ENCODE results near the gene TMEM163. TPM values are rescaled to one million over a fixed set of nuclear protein-coding genes. Genes with fewer than 3 reads are reported as not detected.

TMEM163 gene
- total and polyA plus RNA-seq, 2 of the 13 experiments (the other 11 are each of a cell fraction or from before 2014, with no cell fraction given) = 0.05 TPM; not detected in 1

DNA sequence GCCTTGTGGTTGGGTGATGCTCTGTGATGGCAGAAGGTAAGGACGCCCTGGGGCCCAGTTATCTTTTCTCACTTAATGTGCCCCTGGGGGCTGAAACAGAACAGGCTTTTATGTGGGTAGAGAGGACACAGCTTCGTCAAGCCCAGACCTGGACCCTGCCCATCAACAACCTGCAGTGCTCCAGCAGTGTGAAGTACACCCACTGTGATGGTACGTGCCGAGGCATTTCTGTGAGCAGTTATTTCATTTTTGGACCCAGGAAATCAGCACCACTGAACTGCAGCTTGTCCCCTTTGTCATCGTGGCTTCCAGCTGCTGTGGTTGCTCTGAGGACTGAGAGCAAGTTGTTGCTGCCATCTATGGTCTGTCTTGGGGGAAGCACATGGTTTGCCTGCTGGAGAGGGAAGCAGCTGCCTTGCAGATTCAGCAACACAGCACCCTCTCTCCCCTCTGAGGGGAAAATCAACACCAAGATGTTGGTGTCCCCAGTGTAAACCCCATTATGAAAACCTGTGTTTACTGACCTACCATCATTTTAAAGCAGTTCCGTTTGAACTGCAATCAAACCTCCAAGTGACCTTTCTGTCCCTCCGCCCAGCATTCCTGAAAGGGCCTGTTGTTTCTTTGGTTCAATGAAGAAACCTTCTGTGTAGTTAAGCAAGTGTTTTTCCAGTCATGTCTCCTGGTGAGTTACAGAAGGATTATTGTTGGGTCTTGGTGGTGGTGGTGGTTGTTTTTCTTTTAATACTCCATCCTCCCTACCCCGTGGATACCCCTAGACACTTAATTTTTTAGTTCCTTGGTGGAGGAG lies 306.8 kb downstream of the TMEM163 start (continued):
- TF ChIP-seq, protein P1, sequence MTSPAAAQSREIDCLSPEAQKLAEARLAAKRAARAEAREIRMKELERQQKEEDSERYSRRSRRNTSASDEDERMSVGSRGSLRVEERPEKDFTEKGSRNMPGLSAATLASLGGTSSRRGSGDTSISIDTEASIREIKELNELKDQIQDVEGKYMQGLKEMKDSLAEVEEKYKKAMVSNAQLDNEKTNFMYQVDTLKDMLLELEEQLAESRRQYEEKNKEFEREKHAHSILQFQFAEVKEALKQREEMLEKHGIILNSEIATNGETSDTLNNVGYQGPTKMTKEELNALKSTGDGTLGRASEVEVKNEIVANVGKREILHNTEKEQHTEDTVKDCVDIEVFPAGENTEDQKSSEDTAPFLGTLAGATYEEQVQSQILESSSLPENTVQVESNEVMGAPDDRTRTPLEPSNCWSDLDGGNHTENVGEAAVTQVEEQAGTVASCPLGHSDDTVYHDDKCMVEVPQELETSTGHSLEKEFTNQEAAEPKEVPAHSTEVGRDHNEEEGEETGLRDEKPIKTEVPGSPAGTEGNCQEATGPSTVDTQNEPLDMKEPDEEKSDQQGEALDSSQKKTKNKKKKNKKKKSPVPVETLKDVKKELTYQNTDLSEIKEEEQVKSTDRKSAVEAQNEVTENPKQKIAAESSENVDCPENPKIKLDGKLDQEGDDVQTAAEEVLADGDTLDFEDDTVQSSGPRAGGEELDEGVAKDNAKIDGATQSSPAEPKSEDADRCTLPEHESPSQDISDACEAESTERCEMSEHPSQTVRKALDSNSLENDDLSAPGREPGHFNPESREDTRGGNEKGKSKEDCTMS (CRISPR knock-in tag; conservative IDR thresholded peaks at IDR 0.05) = no peak; the same call in 1 of the 2 replicates
- TF ChIP-seq, protein P2, sequence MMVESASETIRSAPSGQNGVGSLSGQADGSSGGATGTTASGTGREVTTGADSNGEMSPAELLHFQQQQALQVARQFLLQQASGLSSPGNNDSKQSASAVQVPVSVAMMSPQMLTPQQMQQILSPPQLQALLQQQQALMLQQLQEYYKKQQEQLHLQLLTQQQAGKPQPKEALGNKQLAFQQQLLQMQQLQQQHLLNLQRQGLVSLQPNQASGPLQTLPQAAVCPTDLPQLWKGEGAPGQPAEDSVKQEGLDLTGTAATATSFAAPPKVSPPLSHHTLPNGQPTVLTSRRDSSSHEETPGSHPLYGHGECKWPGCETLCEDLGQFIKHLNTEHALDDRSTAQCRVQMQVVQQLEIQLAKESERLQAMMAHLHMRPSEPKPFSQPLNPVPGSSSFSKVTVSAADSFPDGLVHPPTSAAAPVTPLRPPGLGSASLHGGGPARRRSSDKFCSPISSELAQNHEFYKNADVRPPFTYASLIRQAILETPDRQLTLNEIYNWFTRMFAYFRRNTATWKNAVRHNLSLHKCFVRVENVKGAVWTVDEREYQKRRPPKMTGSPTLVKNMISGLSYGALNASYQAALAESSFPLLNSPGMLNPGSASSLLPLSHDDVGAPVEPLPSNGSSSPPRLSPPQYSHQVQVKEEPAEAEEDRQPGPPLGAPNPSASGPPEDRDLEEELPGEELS (CRISPR knock-in tag; IDR thresholded peaks at IDR 0.05) = peak; percentile 99
- no peak for TF ChIP-seq ZC3H13 (CRISPR knock-in tag; IDR thresholded peaks at IDR 0.05)
- TF ChIP-seq KDM3A (CRISPR knock-in tag; IDR thresholded peaks at IDR 0.05; ENCODE audit: low read depth) = peak; percentile 85; the same call in 1 of the 2 replicates
- TF ChIP-seq MZF1 (CRISPR knock-in tag; IDR thresholded peaks at IDR 0.05; ENCODE audit: borderline replicate concordance) = peak; percentile 91; the same call in 1 of the 2 replicates
- TF ChIP-seq, protein P3, sequence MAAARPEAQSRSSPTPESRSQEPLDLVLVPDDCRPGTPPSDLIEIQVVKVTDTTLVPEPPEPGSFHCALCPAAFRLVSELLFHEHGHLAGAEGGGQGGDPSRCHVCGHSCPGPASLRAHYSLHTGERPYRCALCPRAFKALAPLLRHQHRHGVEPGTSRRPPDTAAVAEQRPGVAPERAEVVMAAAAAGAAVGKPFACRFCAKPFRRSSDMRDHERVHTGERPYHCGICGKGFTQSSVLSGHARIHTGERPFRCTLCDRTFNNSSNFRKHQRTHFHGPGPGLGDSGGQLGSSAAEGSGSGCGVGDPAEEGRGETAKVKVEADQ (CRISPR knock-in tag; IDR thresholded peaks at IDR 0.05; ENCODE audit: borderline replicate concordance) = peak; percentile 85; the same call in 1 of the 2 replicates
- TF ChIP-seq, protein P4, sequence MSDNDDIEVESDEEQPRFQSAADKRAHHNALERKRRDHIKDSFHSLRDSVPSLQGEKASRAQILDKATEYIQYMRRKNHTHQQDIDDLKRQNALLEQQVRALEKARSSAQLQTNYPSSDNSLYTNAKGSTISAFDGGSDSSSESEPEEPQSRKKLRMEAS (IDR thresholded peaks at IDR 0.05) = peak; percentile 98
- peak; percentile 61 for TF ChIP-seq MIER2 (CRISPR knock-in tag; IDR thresholded peaks at IDR 0.05)
- no peak; the same call in 1 of the 2 replicates for TF ChIP-seq JDP2 (CRISPR knock-in tag; IDR thresholded peaks at IDR 0.05; ENCODE audit: borderline replicate concordance)
- no peak for TF ChIP-seq ZNF619 (CRISPR knock-in tag; IDR thresholded peaks at IDR 0.05)
- TF ChIP-seq, protein P5, sequence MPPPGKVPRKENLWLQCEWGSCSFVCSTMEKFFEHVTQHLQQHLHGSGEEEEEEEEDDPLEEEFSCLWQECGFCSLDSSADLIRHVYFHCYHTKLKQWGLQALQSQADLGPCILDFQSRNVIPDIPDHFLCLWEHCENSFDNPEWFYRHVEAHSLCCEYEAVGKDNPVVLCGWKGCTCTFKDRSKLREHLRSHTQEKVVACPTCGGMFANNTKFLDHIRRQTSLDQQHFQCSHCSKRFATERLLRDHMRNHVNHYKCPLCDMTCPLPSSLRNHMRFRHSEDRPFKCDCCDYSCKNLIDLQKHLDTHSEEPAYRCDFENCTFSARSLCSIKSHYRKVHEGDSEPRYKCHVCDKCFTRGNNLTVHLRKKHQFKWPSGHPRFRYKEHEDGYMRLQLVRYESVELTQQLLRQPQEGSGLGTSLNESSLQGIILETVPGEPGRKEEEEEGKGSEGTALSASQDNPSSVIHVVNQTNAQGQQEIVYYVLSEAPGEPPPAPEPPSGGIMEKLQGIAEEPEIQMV (CRISPR knock-in tag; IDR thresholded peaks at IDR 0.05; ENCODE audit: low read depth) = peak; percentile 61; the same call in 1 of the 2 replicates
- peak; percentile 88 for TF ChIP-seq MXD4 (CRISPR knock-in tag; IDR thresholded peaks at IDR 0.05)
- TF ChIP-seq KDM2A (CRISPR knock-in tag; IDR thresholded peaks at IDR 0.05; ENCODE audit: borderline replicate concordance, low read depth) = peak; percentile 57; the same call in 1 of the 2 replicates
- TF ChIP-seq SYNCRIP (IDR thresholded peaks at IDR 0.05; ENCODE audit: insufficient read depth, low read depth, low read length) = no peak
- peak; percentile 59 for TF ChIP-seq ELF1 (CRISPR knock-in tag; IDR thresholded peaks at IDR 0.05)
- TF ChIP-seq MED1 (CRISPR knock-in tag; IDR thresholded peaks at IDR 0.05) = peak; percentile 90
- peak; percentile 95 for TF ChIP-seq HOXD1 (CRISPR knock-in tag; IDR thresholded peaks at IDR 0.05)
- no peak for TF ChIP-seq MAFG (CRISPR knock-in tag; IDR thresholded peaks at IDR 0.05)
- peak; percentile 62; the same call in 1 of the 2 replicates for TF ChIP-seq ZSCAN22 (CRISPR knock-in tag; IDR thresholded peaks at IDR 0.05)
- TF ChIP-seq, protein P6, sequence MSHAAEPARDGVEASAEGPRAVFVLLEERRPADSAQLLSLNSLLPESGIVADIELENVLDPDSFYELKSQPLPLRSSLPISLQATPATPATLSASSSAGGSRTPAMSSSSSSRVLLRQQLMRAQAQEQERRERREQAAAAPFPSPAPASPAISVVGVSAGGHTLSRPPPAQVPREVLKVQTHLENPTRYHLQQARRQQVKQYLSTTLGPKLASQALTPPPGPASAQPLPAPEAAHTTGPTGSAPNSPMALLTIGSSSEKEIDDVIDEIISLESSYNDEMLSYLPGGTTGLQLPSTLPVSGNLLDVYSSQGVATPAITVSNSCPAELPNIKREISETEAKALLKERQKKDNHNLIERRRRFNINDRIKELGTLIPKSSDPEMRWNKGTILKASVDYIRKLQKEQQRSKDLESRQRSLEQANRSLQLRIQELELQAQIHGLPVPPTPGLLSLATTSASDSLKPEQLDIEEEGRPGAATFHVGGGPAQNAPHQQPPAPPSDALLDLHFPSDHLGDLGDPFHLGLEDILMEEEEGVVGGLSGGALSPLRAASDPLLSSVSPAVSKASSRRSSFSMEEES (CRISPR knock-in tag; IDR thresholded peaks at IDR 0.05) = peak; percentile 81
- TF ChIP-seq KAT2B (IDR thresholded peaks at IDR 0.05; ENCODE audit: borderline replicate concordance, low read depth, low read length) = no peak

Measured in HepG2 (cell line).